SJSA1 (cell line): ENCODE data around the gene C16orf95. TPM values are rescaled to one million over a fixed set of nuclear protein-coding genes. Genes with fewer than 3 reads are reported as not detected.
A peak's percentile ranks its signal among the peaks of the same experiment; 100 is the strongest.

ENCODE experiments used
- DNase-seq, 2 experiments: peaks; one replicate each; pipeline ENCODE4 v3.0.0-alpha.2; 2015 to 2020; ENCODE audit warnings: low spot score in 2 of 2, low read depth in 1 of 2
- H3K27ac ChIP-seq: fragments of 250-450 bp; sonication (Bioruptor Pico); 2 replicates; pipeline ENCODE4 v1.5.1; 2020; ENCODE audit warnings: mild to moderate bottlenecking, moderate library complexity
- H3K27me3 ChIP-seq: fragments of 250-450 bp; sonication (Bioruptor Pico); replicated peaks from 2 replicates; pipeline ENCODE4 v1.5.1; 2020; ENCODE audit warnings: mild to moderate bottlenecking, moderate library complexity
- H3K36me3 ChIP-seq: fragments of 250-450 bp; sonication (Bioruptor Pico); 2 replicates; pipeline ENCODE4 v1.5.1; 2020; ENCODE audit warnings: mild to moderate bottlenecking
- H3K4me1 ChIP-seq: fragments of 250-450 bp; sonication (Bioruptor Pico); replicated peaks from 2 replicates; pipeline ENCODE4 v1.6.1; 2021; ENCODE audit warnings: mild to moderate bottlenecking
- H3K4me3 ChIP-seq: fragments of 250-450 bp; sonication (Bioruptor Pico); 2 replicates; pipeline ENCODE4 v1.5.1; 2020; ENCODE audit warnings: mild to moderate bottlenecking
- H3K9me3 ChIP-seq: fragments of 250-450 bp; sonication (Bioruptor Pico); replicated peaks from 2 replicates; pipeline ENCODE4 v1.5.1; 2020; ENCODE audit warnings: mild to moderate bottlenecking
- total RNA-seq: library from RNA; depleted of rRNA; stranded (reverse); fragments of >200 nt; shearing (Covaris generic); gene quantifications from 2 replicates; pipeline ENCODE4 v1.2.3, GENCODE V29; 2014

C16orf95 gene
- total RNA-seq, 1 experiment from 2014 or later, result 4.9 TPM

DNA sequence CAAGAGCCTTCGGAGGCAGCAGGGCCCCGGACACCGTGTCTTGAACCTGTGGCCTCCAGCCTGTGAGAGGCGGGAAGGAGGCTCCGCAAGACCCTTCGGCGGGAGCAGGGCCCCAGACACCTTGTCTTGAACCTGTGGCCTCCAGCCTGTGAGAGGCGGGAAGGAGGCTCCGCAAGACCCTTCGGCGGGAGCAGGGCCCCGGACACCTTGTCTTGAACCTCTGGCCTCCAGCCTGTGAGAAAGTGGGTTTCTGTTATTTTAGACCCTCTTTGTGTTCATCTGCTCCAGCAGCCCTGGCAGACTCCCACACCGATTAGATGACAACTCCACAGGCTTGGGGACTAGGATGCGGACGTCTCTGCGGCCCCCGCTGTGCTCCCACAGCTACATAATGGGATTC, 36.4 kb upstream of the C16orf95 start:
- H3K36me3 ChIP-seq, result peaks cover 26% of the 10 kb centered on the region
- H3K27ac ChIP-seq, result no peak overlapping the region
- H3K27me3 ChIP-seq, result no peaks in the 10 kb centered on the region
- DNase-seq, result no peak
- H3K4me3 ChIP-seq, result no peak overlapping the region
- H3K4me1 ChIP-seq, result no peaks in the 10 kb centered on the region
- H3K9me3 ChIP-seq, result no peaks in the 10 kb centered on the region

DNA sequence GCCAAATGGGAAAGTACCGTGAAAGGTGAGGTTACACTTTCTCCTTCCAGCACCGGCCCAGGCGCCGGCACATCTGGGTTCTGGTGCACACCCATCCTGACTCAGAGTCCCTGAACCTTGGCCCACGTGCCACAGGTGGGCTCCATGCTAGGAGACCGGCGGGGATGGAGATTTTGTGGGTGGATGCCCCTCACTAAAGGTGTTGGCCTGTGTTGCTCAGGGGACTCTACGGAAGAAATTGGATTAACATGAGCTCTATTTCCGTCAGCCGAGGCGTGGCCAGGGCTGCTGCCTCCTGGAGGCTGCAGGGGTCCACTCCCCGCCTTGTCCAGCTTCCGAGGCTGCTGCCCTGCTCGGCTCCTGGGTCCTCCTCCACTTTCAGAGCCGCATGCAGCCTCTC, 35.6 kb upstream of the C16orf95 start:
- Histone ChIP-seq H3K27ac (no peak overlapping the region), H3K36me3 (peaks cover 25% of the 10 kb centered on the region), H3K4me3 (no peak overlapping the region), H3K4me1 (no peaks in the 10 kb centered on the region), H3K9me3 (no peaks in the 10 kb centered on the region), H3K27me3 (no peaks in the 10 kb centered on the region)
- no peak for DNase-seq

DNA sequence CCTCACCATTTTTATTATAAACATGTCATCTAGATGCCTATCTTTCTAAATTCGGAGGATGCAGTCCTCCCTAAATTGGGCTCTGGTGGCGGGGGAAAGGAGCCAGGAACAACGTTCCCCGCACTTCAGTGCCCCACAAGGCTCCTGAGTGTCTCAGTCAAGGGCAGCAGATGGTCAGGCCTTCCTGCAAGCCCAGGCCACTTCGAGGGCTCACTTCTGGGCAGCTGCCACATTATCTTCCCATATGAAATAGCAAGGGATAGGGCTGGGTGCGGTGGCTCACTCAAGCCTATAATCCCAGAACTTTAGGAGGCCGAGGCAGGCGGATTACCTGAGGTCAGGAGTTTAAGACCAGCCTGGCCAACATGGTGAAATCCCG, 34.1 kb upstream of the C16orf95 start:
- DNase-seq, result no peak
- no peaks in the 10 kb centered on the region for H3K9me3 ChIP-seq
- no peak overlapping the region for H3K27ac ChIP-seq
- H3K4me1 ChIP-seq, result no peaks in the 10 kb centered on the region
- peaks cover 25% of the 10 kb centered on the region for H3K36me3 ChIP-seq
- no peak overlapping the region for H3K4me3 ChIP-seq
- H3K27me3 ChIP-seq, result no peaks in the 10 kb centered on the region

DNA sequence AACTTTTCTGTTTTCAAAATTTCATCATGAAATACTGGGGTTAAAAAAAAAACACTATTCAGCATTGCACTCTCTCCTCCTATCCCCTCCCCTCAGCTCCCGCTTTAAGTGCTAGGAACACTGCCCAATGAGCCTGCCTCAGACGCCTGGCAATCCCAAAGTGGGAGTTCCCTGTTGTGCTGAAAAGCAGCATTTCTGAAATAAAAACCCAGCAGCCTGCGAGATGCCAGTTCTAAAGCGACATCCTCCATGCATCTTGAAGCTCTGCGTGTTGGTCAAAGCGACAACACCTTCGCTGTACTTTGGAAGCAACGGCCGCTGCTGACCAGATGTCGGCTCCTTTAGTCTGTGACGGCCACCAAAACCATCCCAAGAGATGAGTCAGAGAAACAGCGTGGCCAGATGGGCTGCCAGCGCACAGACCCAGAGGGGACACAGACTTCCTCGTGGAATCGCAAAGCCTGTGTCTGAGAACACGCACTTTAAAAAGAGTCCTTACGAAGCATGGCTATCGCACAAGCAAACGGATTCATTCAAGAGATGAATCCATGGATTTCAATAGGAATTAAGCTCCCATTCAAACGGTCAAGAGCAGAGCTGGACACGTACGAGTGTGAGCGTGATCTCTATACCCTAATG, 33.6 kb upstream of the C16orf95 start:
- no peak overlapping the region for H3K27ac ChIP-seq
- H3K4me3 ChIP-seq, result no peak overlapping the region
- DNase-seq, result no peak
- H3K4me1 ChIP-seq, result peaks cover 1% of the 10 kb centered on the region
- H3K9me3 ChIP-seq, result no peaks in the 10 kb centered on the region
- peaks cover 30% of the 10 kb centered on the region for H3K36me3 ChIP-seq
- no peaks in the 10 kb centered on the region for H3K27me3 ChIP-seq

DNA sequence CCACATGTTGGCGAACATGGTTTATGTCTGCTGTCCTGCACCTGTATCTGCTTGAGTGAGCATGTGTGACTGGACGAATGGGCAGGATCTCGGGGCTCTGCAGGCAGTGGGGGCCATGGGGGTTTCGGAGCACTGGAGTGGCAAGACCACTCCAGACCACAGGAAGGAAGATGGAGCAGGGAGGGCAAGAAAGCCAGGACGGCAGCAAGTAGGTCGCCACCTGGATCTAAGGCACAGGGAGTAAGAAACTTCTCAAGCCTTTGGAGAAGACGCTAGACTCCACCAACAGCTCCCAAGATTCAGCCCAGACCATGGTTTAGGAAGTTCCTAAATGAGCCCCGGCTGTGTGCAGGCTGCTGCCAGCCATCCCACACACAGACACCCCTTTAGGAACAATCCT, 32.8 kb upstream of the C16orf95 start:
- H3K4me1 ChIP-seq, result peaks cover 9% of the 10 kb centered on the region
- no peaks in the 10 kb centered on the region for H3K27me3 ChIP-seq
- no peak overlapping the region for H3K27ac ChIP-seq
- no peak for DNase-seq
- H3K4me3 ChIP-seq, result no peak overlapping the region
- peaks cover 30% of the 10 kb centered on the region for H3K36me3 ChIP-seq
- no peaks in the 10 kb centered on the region for H3K9me3 ChIP-seq

DNA sequence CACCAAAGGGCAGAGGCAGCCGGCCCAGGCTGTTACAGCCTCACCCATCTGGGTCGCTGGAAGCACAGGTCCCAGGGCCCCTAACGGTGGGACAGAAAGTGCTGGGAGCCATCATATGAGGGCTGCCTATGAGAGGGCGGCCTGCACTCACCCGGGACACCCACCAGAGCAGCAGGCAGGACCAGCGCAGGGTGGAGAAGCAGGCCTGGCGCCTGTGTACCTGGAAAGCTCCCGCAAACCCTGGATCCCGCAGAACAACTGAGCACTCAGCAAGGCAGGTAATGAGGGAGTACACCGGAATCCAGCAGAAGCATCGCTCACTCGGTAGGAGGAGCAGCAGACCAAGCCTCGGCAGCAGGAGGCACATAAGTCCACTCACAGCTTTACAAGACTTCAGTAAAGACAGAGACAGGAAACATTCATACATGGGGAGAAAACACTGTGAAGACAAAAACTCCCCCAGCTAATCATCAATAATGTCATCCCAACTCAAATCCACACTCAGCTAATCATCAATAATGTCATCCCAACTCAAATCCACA, 31.5 kb upstream of the C16orf95 start:
- H3K9me3 ChIP-seq, result no peaks in the 10 kb centered on the region
- no peak for DNase-seq
- no peak overlapping the region for H3K27ac ChIP-seq
- H3K4me3 ChIP-seq, result no peak overlapping the region
- H3K4me1 ChIP-seq, result peaks cover 21% of the 10 kb centered on the region
- no peaks in the 10 kb centered on the region for H3K27me3 ChIP-seq
- H3K36me3 ChIP-seq, result peaks cover 35% of the 10 kb centered on the region

DNA sequence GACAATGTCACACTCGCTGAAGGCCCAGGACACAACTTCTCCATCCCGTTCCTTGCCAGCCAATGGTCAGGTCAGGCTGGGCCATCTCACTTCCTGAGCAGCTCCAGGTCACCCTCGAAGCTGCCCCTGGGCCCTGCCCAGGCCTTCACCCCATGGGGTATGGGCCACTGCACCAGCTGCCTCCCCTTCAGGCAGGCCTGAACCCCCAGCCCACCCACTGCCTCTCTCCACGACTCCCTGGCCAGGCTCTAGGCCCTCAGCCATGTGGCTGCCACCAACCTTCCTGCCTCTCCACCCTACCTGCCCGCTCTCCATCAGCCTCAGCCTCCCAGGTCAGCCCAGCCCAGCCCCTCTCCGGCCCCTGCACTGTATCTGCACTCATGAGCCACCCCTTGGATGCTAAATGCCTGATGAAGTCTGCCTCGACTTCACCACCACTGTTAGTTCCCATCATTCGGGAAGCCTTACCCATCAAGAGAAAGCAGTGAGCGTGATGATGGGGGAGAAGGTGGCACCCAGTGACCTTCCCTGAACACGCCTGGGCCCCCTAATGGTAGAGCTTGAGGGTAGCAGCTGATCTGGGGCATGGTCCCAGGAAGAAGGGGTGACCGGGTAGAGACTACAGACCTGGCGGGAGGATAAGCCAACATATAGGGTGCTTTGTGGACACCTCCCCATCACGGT, 30.9 kb upstream of the C16orf95 start:
- Histone ChIP-seq H3K9me3 (no peaks in the 10 kb centered on the region), H3K27me3 (no peaks in the 10 kb centered on the region), H3K36me3 (peaks cover 41% of the 10 kb centered on the region), H3K4me3 (no peak overlapping the region), H3K27ac (no peak overlapping the region), H3K4me1 (peaks cover 27% of the 10 kb centered on the region)
- DNase-seq, result no peak

DNA sequence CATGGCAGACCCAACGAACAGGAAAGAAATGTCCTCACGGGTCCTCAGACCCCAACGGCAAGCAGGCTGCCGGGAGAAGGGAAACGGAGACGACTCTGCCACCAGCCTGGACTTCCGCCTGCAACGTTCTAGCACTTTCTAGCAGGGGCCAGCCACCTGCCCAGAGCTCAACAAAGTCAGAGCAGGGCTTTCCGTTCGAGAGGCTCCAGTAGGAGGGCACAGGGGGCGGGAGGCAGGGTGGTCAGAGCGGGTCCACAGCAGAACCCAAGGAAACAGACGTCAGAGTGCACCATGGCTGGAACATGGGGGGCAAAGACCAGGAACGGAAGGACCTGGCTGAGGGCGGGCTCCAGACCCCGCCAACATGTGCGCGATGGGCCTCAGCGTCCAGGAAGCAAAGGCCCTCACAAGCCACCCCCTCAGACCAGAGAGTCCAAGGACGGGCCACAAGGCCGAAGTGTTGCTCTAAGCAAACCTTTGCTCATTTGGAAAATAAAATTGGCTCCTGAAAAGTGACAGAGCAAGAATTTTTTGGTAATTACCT, 29.4 kb upstream of the C16orf95 start:
- peaks cover 56% of the 10 kb centered on the region for H3K36me3 ChIP-seq
- no peak overlapping the region for H3K27ac ChIP-seq
- DNase-seq, result no peak
- peaks cover 28% of the 10 kb centered on the region for H3K4me1 ChIP-seq
- H3K4me3 ChIP-seq, result no peak overlapping the region
- no peaks in the 10 kb centered on the region for H3K9me3 ChIP-seq
- no peaks in the 10 kb centered on the region for H3K27me3 ChIP-seq

DNA sequence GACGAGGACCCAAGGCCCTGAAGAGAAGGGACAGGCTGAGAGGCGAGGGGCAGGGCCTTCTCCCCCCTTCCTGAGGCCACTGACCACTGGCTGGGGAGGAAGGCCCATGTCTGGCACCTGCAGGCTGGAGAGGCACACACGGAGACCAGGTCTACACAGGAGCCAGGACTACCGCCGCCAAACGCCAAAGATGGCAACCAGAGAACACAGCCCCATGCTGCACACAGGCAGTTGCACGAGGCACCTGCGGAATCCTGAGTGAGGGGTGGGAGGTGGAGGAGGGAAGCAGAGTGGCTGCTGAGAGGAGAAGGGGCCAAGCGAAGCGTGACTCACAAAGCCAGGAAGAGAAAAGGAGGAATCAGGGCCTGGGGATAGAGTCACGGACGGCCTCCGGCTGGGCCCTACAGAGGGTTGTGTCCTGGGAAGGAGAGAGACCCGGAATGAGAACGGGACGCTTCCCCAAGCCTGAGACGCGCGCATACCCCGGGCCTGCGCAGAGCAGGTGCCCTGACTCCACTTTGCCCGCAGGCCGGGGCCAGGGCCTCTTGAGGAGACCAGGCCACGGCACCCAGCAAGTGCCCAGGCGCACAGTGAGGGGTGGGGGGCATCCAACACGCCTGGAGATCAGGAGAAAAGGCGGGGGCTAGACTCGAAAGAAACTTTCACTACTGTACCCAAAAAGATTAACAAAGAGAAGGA, 28.7 kb upstream of the C16orf95 start:
- no peak for DNase-seq
- no peaks in the 10 kb centered on the region for H3K9me3 ChIP-seq
- H3K27me3 ChIP-seq, result no peaks in the 10 kb centered on the region
- peaks cover 54% of the 10 kb centered on the region for H3K36me3 ChIP-seq
- H3K27ac ChIP-seq, result peak overlapping the region; percentile 61
- peaks cover 33% of the 10 kb centered on the region for H3K4me1 ChIP-seq
- no peak overlapping the region for H3K4me3 ChIP-seq

DNA sequence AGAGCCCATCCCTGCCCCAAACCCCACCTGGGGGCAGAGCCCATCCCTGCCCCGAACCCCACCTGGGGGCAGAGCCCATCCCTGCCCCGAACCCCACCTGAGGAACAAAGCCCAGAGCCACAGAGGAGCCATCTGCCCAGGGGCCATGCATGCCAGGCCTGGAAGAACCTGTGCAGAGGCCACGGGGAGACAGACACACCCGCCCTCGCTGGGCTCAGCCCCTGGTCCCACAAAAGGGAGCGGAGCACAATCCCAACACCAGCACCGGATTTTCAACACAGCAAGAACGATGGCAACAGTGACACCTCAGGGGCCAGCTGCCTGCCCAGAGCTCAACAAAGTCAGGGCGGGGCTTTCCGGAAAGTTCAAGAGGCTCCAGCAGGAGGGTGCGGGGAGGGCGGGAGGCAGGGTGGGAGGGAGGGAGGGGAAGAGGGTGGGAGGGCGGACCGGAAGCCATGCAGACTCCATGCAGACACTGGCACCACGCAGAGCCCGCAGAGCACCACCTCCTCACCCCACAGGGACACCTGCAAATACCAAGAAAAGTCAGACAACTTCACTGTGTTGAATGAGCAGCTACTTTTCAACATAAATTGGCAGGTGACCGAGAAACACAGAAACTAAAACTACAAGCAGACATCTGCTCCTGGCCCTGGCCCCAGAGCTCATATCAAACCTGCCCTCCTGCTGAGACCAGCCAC, 27.9 kb upstream of the C16orf95 start:
- peak; percentile 55 to 88 for DNase-seq
- no peak overlapping the region; the same call in 1 of the 2 replicates for H3K4me3 ChIP-seq

DNA sequence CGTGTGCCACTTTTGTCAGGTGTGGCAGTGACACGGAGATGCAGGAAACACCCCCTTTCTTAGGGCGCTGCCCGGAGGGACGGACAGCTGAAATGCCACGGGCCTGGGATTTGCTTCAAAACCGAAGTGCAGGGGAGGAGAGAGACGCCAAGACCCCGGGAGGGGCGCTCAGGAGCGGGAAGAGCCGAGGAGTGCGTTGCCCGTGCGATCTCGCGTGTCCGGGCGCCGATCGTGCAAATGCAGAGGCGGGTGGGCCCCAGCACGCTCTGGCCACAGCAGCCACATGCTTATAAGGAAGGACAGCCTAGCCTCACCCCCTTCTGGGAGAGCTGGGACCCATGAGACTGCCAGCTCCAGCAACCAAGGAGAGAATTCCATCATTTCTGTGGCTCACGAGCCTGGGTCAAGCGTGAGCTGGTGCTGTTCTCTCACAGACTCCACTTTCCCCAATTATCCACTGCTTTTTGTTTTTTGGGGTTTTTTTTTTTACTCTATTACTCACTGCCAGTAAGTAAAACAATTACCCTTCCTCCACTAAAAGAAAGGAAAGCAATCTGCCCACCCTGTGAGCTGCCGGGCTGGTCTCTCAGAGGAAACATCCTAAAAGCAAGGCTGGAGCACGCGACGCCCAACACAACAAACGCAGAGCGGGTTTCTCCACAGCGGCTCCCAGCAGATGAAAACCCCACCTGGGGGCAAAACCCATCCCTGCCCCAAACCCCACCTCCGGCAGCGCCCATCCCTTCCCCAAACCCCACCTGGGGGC, 27.2 kb upstream of the C16orf95 start:
- H3K27ac ChIP-seq, result peak overlapping the region; percentile 82
- H3K4me3 ChIP-seq, result no peak overlapping the region
- H3K4me1 ChIP-seq, result peaks cover 49% of the 10 kb centered on the region
- no peaks in the 10 kb centered on the region for H3K9me3 ChIP-seq
- H3K36me3 ChIP-seq, result peaks cover 54% of the 10 kb centered on the region
- H3K27me3 ChIP-seq, result no peaks in the 10 kb centered on the region
- peak; percentile 83 to 90 for DNase-seq

More for the DNA sequence above, 27.9 kb upstream of the C16orf95 start:
- Histone ChIP-seq H3K36me3 (peaks cover 52% of the 10 kb centered on the region), H3K9me3 (no peaks in the 10 kb centered on the region), H3K27ac (peak overlapping the region; percentile 82), H3K27me3 (no peaks in the 10 kb centered on the region), H3K4me1 (peaks cover 41% of the 10 kb centered on the region)

DNA sequence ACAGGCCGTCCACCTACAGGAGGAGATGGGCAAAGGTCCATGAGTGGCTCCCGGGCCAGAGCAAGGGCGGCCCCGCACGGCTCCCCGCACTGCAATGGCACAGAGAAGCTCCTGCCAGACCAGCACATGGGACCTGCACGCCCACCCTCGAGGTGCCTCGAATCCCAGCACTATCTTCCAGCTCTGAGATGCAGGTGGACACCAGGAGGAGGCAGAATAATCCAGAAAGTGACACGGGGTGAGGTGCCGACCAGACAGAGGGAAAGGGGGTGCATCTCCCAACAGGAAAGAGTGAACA, 26.5 kb upstream of the C16orf95 start:
- H3K27me3 ChIP-seq, result no peaks in the 10 kb centered on the region
- H3K9me3 ChIP-seq, result no peaks in the 10 kb centered on the region
- no peak for DNase-seq
- peaks cover 55% of the 10 kb centered on the region for H3K4me1 ChIP-seq
- peaks cover 60% of the 10 kb centered on the region for H3K36me3 ChIP-seq
- H3K4me3 ChIP-seq, result no peak overlapping the region
- peak overlapping the region; percentile 82 for H3K27ac ChIP-seq
